Activated effector memory CD4-positive, alpha-beta T cell treated with Interleukin-2 at 50 U/mL for 16 hours (primary cell): Measurements from ENCODE around the gene PRSS27.
"Not testable (repeated sequence)": the region's sequence is repeated elsewhere in the genome, so short reads cannot be mapped to it uniquely, and the experiment has no call there.

ENCODE experiments used
- DNase-seq: peaks from one replicate; pipeline ENCODE4 v3.0.0-alpha.2; 2020

PRSS27 gene

GRCh38 chr16:2707368-2708289, 12.4 kb downstream of the PRSS27 start:
- DNase-seq = no peak

GRCh38 chr16:2706611-2707311, 13.3 kb downstream of the PRSS27 start:
- DNase-seq = no peak

GRCh38 chr16:2706085-2706484, 13.9 kb downstream of the PRSS27 start:
- no peak for DNase-seq

- no peak for DNase-seq
These were observed 14.7 kb downstream of the PRSS27 start for GRCh38 chr16:2705351-2705750.

DNA sequence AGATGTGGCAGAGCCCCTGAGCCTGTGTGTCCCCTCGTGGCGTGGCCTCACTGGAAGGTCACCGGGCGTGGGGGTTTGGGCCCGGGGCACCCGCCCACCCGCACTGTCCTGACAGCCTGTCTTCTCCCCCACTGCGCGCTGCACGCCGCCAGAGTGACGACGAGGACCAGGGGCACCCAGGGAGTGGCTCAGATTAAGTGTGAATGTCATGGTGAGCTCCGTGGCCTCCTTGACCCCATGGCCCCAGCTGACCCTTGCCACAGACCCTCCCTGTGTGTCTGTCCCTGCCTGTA, 15.1 kb downstream of the PRSS27 start:
- DNase-seq = no peak

DNA sequence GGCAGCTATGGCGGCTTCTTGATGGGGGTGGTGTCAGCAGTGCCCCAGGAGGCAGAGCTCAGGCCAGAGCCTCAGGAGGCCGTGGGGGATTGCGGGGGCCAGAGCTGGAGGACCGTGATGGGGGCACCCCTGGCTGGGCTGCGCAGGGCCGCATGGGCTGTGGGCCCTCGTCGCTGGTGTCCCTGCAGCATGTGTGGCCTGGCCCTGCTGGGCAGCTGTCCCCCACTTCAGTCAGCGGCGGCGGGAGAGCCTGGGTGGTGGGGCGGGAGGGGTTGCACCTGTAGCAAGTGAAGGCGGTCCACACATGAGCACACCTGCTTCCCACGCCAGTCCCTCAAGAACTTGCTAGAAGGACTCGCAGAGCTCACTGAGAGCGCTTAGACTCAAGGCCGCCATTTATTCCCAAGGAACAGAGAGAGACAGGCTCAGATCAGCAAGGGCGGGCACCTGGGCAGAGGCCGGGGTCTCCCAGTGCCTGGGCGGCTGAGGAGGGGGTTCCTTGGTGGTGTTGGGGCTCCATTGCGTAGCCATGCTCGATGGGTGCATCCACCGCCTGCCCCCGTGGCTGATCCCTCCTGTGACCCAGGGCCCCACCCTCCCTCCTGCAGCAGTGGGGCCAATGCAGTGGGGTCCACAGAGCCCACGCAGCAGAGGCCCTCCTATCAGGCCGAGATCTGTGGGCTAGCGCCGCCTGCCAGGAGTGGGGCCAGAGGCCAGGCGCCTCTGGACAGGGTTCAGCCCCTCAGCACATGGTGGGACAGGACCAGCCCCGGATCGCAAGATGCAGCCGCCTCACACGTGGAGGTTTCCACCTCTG, 15.7 kb downstream of the PRSS27 start:
- no peak for DNase-seq

DNA sequence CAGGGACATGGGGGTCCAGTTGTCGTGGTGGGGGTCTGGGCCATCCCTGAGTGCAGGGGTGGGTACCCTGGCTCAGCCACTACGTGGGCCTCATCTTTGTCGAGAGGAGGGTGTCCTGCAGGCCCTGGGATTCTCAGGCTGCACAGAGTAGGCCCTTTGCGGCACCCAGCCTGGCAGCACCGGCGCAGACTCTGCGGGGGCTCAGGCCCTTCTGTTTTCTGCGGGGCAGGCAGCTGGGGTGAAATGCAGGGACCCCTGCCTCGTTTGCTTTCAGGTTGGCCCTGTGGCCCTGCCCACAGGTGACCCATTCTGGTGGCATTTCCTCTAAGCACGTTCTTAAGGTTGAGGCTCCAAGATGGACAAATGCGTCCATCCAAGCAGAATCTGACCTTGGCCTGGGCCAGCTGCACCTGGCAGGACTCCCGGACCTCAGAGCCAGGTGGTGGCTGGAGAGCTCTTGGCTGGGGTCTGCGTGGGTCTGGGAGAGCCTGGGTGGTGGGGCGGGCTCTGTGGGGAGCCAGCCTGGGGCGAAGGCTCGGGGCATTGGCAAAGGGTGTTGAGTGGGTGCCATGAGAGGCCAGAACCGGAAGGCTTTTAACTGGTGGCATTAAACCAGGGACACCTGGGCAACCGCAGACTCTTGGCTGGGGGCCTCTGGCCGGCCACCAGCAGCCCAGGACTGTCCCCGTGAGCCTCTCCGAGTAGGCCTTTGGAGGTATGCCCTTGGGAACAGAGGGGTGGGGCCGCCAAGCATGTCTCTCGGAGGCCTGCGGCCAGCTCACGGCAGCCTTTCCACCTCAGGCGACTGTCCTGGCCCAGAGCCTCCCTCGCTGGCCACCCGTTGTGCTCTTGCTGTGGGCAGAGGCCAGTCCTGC, 16.9 kb downstream of the PRSS27 start:
- no peak for DNase-seq

DNA sequence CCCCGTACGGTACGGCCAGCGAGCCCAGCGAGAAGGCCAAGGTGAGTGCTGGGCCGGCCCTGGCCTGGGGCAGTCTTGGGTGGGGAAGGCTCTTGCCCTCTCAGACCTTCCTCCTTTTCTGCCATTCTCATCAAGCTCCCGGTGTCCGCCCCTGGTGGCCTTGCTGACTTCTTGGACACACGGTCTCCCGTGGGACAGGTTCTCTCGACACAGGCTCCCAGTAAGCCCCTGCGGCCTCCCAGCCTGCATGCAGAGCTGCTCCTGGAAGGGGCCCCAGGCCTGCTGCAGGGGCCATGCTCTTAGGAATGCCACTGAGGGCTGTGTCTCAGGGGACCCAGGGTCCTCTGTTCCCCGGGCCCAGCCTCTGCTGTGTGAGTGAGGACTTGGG, 17.6 kb downstream of the PRSS27 start:
- DNase-seq = no peak

DNA sequence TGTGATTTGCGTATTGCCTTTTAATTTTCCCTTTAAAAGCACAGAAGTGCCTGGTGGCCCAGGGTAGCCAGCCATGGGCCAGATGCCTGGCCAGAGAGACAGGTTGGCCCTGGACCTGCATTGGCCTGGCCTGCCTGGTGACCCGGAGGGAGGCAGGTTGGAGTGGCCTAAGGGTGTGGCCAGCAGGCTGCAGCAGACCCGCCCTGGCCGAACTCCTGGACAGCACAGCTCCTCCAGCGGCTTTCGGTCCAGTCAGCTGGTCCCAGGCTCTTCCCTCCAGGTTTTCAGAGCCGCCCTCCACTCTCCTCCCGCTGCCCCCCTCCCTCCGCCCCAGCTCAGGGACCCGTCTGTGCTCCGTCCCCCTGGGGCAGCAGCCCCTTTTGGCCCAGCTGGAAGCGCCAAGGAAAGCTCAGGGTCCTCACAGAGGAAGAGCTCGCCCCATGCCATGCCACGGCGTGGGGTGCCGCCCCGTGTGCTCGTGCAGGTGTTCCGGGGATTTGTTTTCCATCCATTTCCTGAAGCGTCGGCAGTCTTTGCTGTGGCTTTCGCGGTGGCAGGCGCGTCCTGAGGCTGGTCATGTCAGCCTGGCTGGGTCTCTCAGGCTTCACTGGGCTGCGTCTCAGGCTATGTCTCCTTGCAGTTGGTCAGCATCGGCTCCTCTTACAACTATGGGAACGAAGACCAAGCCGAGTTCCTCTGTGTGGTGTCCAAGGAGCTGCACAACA, 18.1 kb downstream of the PRSS27 start:
- no peak for DNase-seq

GRCh38 chr16:2701272-2701671, 18.8 kb downstream of the PRSS27 start:
- DNase-seq = no peak

DNA sequence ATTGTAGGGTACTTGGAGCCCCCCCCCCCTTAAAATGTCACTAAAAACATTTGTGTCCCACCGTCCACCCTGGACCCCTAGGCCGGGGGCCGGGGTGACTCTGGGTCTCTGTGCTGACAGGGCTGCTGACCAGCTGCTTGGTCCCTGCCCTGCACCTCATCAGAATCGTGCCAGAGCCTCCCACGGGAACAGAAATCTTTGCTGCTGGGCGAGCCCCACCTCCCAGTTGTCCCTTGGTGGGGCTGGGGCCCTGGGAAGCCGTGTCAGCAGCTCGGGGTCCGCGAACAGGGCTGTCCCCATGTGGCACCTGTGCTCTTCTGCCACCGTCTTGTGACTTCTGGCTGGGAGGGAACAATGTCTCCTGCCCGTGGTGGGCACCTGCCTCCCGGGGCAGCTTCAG, 19.2 kb downstream of the PRSS27 start:
- DNase-seq = no peak

- DNase-seq = no peak
These were observed 20.0 kb downstream of the PRSS27 start for GRCh38 chr16:2699791-2700600.

DNA sequence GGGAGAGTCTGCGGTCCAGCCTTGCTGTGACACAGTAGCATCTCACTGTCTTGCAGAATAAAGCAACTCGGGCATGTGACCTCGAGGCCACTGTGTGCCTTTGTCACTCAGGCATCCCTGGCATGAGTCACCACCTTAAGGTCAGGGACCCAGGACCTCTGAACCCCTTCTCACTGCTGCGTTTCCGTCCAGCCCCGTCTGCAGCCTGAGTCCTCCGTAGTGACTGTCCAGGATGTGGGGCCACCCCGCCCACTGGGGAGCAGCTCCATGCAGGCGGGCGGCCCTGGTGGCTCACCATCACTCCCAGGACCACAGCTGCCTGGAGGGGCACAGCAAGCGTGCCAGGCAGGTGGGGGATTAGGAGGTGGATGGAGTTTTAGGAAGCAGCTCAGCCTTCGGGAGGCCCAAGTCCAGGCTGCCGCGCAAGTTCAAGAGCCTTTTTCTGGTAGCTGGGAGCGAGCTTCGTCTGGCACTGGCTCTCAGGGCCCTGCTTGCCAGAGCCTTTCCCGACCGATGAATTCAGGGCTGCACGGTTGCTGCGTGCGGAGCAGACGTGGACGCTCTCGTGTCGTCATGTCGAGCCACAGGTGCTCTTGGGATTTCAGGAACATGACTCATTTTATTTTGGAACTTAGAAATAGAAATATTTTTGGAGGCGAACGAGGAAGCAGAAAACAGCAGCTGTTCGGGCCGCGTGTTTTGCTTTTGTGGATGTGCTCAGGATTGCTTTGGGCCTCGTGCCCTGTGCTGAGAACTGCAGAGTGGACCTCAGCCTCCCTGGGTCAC, 20.9 kb downstream of the PRSS27 start:
- DNase-seq = no peak

DNA sequence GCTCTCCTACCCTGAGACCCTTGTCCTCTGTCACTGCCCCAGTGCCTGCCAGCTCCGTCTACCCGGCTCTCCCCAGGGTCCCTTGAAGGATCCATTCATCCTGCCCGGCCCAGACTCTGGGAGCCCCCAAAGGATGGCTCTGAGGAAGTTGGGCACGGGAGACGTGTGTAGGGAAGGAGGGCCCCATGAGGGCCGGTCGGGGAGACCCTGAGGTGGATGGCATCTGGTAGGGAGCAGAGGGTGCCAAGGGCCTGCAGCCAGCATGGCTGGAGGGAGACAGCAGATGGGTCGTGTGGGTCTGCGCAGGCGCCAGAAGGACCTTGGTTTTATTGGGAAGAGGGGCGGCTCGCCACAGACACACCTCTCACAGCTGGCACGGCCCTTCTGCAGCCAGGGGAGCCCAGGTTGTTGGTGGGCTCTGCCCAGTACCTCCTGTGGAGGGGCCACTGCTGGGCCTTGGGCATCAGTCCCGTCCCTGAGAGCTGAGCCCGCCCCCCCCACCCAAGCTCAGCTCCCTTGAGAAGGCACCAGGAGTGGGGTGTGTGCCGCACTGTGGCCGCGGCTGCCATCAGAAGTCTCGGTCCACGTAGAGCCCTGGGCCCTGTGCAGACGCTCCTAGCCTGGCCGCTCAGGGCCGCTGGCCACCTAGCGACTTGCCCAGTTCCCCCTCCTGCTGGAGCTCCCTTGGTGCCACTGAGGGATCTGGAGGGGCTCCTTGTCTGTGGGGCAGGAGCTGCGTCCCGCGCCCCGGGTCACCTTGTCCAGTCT, 21.7 kb downstream of the PRSS27 start:
- DNase-seq = no peak

GRCh38 chr16:2697401-2697948, 22.5 kb downstream of the PRSS27 start:
- no peak for DNase-seq

DNA sequence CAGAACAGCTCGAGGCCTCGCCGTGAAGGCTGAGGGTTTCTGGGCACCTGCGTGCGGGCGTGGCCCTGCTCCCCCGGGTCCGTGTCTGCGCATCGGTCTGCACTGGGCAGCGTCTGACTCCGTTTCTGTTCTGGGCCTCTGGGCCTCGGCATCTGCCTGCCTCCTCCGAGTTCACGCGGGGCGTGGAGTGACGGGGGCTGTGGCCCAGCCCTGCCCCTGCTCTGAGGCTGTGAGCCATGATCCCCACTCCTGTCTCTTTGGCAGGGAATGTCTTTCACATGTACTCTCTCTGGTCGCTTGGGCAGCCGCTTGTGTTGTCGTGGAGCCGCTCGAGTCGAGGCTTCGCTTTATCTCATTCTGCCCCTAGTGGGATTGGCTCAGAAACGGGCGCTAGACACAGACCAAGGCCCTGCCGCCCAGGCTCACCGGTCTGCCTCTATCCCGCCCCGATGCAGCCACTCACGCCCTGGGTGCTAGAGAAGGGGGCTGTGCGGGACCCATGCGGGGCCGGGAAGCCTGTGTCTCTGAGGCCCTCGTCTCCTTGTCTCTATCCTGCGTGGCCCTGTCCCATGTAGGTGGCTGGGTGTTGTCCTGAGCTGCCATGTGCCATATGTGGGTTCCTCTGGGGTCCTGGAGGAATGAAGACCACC, 23.3 kb downstream of the PRSS27 start:
- DNase-seq = not testable (repeated sequence)

DNA sequence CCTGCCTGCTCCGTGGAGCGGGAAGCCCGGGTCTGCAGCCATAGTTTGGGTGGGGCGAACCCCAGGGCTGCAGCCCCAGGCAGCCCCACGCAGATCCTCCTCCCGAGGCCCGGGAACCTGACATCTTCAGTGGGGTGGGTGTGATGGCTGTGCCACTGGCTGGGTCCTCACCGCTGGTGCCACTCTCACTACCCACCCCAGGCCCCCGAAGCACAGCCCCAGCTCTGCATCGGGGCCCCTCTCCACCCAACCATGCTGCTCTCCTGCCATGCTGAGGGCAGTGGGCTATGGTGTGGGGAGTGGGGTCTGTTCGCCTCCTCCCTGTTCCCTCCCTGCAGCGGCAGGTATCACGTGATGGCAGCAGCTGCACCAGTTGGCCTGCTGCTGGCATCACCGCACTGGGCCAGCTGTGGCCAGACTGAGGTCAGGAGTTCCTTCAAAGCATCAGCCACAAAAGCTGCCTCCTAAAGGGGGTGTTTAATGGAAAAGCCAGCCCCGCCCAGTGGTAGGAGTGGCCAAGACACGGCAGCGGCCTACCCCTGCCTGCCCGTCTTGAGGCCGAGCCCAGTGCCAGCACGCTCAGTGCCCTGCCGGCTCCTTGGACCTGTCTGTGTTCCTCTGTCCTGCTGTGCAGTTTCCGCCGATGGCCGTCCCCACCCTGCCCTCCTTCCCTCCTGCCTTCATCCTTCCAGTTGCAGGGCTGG, 26.9 kb downstream of the PRSS27 start:
- DNase-seq = no peak
